ENCODE measurements around the gene COL23A1.
"Not testable (repeated sequence)": the region's sequence is repeated elsewhere in the genome, so short reads cannot be mapped to it uniquely, and the experiment has no call there.

COL23A1 gene

GRCh38 chr5:178505639-178506407, 84.4 kb downstream of the COL23A1 start:
- no peak for DNase-seq (ENCODE audit: low spot score)

GRCh38 chr5:178504340-178504960, 85.7 kb downstream of the COL23A1 start:
- DNase-seq (ENCODE audit: low spot score): no peak

GRCh38 chr5:178502401-178503100, 87.6 kb downstream of the COL23A1 start:
- no peak for DNase-seq (ENCODE audit: low spot score)

GRCh38 chr5:178499352-178499751, 90.8 kb downstream of the COL23A1 start:
- no peak for DNase-seq (ENCODE audit: low spot score)

GRCh38 chr5:178496642-178497041, 93.6 kb downstream of the COL23A1 start:
- DNase-seq (ENCODE audit: low spot score): no peak

- no peak for DNase-seq (ENCODE audit: low spot score)
Measured at GRCh38 chr5:178496214-178496613, 94.0 kb downstream of the COL23A1 start.

GRCh38 chr5:178495706-178496105, 94.5 kb downstream of the COL23A1 start:
- no peak for DNase-seq (ENCODE audit: low spot score)

- no peak for DNase-seq (ENCODE audit: low spot score)
Measured at GRCh38 chr5:178492278-178492677, 97.9 kb downstream of the COL23A1 start.

- no peak for DNase-seq (ENCODE audit: low spot score)
Measured at GRCh38 chr5:178490935-178491652, 99.1 kb downstream of the COL23A1 start.

- no peak for DNase-seq (ENCODE audit: low spot score)
Measured at GRCh38 chr5:178489271-178489976, 100.8 kb downstream of the COL23A1 start.

GRCh38 chr5:178488696-178489095, 101.5 kb downstream of the COL23A1 start:
- no peak for DNase-seq (ENCODE audit: low spot score)

- no peak for DNase-seq (ENCODE audit: low spot score)
Measured at GRCh38 chr5:178487911-178488600, 102.1 kb downstream of the COL23A1 start.

GRCh38 chr5:178486878-178487512, 103.2 kb downstream of the COL23A1 start:
- DNase-seq (ENCODE audit: low spot score): not testable (repeated sequence)

GRCh38 chr5:178486239-178486641, 104.0 kb downstream of the COL23A1 start:
- DNase-seq (ENCODE audit: low spot score): no peak

GRCh38 chr5:178483620-178484019, 106.6 kb downstream of the COL23A1 start:
- DNase-seq (ENCODE audit: low spot score): no peak

GRCh38 chr5:178479261-178479660, 110.9 kb downstream of the COL23A1 start:
- DNase-seq (ENCODE audit: low spot score): no peak

GRCh38 chr5:178478370-178478769, 111.8 kb downstream of the COL23A1 start:
- DNase-seq (ENCODE audit: low spot score): no peak

GRCh38 chr5:178477802-178478201, 112.4 kb downstream of the COL23A1 start:
- no peak for DNase-seq (ENCODE audit: low spot score)

- DNase-seq (ENCODE audit: low spot score): no peak
Measured at GRCh38 chr5:178476972-178477754, 113.0 kb downstream of the COL23A1 start.

GRCh38 chr5:178476531-178476930, 113.7 kb downstream of the COL23A1 start:
- no peak for DNase-seq (ENCODE audit: low spot score)
